Cardiac fibroblast (primary cell): ENCODE results near the gene PAX8.

Source experiments
- DNase-seq, 2 donors: peaks; one replicate each; pipeline versions ENCODE4 v3.0.0 to v3.0.0-alpha.2; 2010; ENCODE audit warnings: low read depth in 2 of 2
- H3K4me3 ChIP-seq, 2 donors: replicated peaks in 1 of 2; 1 replicate in 1 of 2; 2 replicates in 1 of 2; pipeline ENCODE4 v1.5.1; 2011; ENCODE audit warnings: low read depth in 2 of 2, low read length in 2 of 2, mild to moderate bottlenecking in 2 of 2, moderate library complexity in 1 of 2
- CTCF ChIP-seq: IDR thresholded peaks from one replicate; pipeline ENCODE4 v1.5.1; 2011; ENCODE audit warnings: low read depth, mild to moderate bottlenecking, low read length, inconsistent platforms

PAX8 gene

DNA sequence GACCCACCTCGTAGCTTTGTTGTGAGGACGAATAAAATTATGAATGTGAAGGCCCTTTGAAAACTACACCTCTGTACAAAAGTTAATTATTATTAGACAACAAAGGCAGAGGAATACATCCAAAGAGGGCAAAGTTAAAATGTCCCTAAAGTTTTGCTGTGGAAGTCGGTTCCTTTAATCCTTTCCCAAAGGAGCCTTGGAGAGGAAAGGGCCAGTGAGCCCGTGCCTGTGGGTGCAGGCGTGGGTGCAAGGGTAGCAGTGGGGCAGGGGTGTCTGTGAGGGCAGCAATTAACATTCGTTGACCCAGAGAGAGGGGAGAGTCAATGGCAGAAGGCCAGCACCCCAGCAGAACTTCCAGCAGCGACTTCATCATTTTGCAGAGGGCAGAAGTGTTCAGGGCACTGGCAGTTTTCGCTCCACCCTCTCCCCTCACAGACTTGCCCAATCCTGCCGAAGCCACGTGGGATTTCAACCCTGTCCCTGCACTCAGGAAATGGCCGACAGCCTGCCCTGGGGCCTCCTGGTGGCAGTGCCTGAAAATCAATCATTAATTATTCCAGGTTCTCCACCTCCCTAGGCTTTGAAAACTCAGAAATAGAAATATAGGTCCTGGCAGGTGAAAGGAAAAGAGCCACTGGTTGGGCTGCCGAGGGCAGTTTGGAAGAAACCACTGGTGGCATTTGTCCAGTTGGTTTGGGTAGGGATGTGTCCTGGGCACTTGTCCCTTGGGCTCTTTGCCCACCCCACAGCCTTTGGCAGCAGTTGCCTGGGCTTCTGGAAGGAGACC lies 4.2 kb upstream of the PAX8 start:
- TF ChIP-seq CTCF = no peak
- no peak overlapping the region for H3K4me3 ChIP-seq
- DNase-seq = peak; percentile 17 to 36

GRCh38 chr2:113281910-113282746 lies 3.4 kb upstream of the PAX8 start:
- DNase-seq = no peak
- TF ChIP-seq CTCF = no peak
- H3K4me3 ChIP-seq = no peak overlapping the region

- no peak overlapping the region for H3K4me3 ChIP-seq
- DNase-seq = no peak
- TF ChIP-seq CTCF = no peak
Observed at GRCh38 chr2:113278073-113278741, 514 bp downstream of the PAX8 start.

GRCh38 chr2:113277474-113278072 lies 1.1 kb downstream of the PAX8 start:
- DNase-seq = no peak
- no peak overlapping the region for H3K4me3 ChIP-seq
- no peak for TF ChIP-seq CTCF

- H3K4me3 ChIP-seq = no peak overlapping the region
- no peak for DNase-seq
- TF ChIP-seq CTCF = no peak
Observed at GRCh38 chr2:113276761-113277425, 1.8 kb downstream of the PAX8 start.

- DNase-seq = no peak
- H3K4me3 ChIP-seq = no peak overlapping the region
- TF ChIP-seq CTCF = no peak
Observed at GRCh38 chr2:113276216-113276760, 2.4 kb downstream of the PAX8 start.
